NCI-H146 (cell line): ENCODE measurements around the gene CELA3A.
"Not testable (repeated sequence)": the region's sequence is repeated elsewhere in the genome, so short reads cannot be mapped to it uniquely, and the experiment has no call there.

Source experiments
- DNase-seq: peaks from one replicate; lab custom pipeline; 2025; lab: John Stamatoyannopoulos, UW

The CELA3A gene

DNA sequence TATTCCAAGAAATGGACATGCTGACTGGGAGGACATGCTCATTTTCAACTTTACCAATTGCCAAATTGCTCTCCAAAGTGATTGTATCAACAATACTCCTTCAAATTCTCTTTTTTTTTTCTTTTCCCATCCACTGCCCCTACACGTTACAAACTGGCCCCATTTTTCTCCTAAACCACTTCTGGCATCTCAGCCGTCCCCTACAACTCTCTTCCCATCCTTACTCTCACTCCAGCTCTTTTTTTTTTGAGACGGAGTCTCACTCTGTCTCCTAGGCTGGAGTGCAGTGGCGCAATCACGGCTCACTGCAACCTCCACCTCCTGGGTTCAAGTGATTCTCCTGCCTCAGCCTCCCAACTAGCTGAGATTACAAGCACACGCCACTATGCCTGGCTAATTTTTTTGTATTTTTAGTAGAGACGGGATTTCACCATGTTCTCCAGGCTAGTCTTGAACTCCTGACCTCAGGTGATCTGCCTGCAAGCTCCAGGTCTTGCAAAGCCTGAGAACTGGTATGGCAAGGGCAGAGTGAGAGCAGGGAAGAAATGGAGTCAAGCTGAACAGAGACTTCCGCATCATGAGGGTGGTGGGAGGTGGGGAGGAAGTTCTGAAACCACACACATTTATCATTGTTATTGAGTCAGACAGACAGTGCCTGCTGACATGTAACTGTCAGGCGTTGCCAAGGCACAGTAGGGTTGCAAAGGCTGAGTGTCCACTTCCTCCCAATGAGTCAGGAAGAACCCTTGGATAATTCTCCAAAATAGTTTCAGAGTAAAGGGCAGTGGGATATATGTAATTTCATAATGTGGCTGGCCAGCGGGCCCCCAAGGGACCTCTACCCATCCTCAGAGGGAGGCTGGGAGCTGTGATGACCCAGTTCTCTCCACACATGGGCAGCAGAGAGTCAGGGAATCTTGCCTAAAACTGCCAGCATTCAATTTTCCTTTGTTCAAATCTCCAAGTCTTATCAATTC lies 17.4 kb downstream of the CELA3A start:
- DNase-seq: no peak

DNA sequence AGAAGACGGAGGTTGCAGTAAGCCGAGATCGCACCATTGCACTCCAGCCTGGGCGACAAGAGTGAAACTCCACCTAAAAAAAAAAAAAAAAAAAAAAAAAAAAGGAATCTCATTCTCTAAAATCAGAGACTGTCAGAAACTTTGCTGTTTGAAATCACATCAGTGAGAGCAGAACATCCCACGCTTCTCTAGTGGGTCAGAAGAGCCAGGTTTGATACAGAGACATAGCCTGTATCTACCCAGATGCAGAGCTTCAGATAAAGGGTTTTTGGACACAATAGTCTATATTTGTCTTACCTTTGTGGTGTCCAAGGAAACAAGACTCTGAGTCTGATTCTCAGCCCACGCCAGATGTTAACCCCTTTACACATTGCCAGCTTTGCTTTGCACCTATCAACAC lies 19.6 kb downstream of the CELA3A start:
- DNase-seq: no peak

DNA sequence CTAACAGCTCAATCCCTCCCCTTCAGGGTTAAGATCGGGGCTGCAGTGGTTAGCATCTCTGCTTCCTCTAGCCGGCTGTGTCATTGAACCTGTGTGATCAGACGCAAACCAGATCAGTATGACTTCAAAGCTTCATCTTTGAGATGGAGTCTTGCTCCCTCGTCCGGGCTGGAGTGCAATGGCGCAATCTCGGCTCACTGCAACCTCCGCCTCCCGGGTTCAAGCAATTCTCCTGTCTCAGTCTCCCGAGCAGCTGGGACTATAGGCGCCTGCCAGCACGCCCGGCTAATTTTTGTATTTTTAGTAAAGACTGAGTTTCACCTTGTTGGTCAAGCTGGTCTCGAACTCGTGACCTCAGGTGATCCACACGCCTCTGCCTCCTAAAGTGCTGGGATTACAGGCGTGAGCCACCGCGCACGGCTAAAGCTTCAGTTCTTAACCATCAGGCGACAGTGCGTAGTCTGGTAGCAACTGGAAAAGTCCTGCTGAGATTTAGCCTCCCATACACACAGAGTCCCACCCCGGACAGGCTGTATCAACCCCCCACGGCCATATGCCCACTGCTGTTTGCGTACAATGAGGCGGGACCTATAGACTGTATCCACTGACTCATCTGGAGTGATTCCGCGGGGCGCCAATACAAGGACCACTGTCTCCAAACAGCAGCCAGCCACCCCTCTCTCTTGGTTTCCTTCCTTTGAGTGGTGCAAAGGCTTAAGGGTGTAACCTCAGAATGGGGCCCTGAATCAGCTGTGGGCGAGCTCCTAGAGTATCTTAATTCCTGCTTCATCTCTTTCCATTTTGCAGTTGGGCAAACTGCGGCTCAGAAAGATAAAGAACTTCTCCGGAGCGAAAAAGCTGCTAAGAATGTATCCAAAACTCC lies 23.3 kb downstream of the CELA3A start:
- DNase-seq: peak; percentile 75

DNA sequence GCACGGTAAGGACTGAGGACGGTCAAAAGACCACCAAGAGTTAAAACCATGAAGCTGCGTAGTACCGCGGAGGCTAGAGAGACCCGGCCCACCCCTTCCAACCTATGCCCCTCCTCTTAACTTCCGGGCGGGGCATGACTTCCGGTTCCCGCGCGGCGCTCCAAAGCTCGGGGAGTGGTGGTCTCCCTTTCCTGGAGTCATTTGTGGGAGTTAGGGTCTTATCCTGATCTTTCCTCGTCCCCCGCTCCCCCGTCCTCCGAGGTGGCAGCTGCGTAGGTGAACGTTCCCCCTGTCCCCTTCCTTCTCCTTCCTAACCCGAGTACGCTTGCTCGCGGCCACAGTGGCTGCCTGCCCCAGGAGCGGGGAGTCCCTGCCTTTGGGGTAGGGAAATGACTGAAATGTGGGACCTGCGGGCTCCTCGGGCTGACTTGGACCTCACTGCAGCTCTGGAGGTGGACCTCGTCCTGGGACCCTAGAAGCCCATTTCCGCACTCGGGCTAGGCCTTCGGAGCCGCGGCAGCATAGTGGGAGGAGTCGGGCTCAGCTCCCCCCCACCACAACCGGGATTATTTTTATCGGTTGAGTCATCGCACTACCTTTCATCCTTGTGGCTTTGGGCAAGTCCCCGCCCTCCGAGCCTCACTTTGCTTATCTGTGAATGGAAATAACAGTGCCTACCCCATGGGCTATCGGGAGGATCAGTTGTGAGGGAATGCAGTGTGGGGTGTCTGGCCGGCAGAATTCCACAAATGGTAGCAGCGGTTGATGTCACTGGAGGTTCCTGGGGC lies 24.1 kb downstream of the CELA3A start:
- peak; percentile 88 for DNase-seq

DNA sequence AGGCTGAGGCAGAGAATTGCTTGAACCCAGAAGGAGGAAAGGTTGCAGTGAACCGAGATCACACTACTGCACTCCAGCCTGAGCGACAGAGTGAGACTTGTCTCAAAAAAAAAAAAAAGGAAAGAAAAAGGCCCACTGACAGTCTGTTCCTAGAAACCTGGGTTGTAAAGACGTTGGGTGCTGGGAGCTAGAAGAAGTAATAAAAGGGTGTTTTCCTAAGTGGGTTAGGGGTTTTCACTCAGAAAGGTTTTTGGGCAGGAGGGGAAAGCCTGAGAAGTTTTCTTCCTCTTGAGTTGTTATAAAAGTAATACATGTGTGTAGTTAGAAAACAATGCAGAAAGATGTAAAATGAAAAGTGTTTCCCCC lies 25.4 kb downstream of the CELA3A start:
- no peak for DNase-seq

DNA sequence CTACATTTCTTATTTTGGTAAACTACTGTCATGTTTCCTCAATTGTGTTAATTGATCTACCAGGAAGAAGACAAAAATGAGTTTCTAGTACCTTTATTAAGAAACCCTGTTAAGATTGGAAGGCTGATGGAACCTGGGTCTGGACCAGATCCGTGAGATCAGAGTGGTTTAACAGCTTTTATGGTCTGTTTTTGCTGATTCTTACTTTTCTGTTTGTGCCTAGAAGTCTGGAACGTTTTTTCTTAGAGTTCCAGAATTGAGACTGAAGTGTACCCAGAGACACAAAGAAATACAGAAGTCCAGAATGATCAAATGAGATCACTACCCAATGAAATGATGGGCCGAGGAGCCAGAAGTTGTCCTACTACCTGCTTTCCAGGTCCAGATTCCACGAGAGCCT lies 28.6 kb downstream of the CELA3A start:
- no peak for DNase-seq

DNA sequence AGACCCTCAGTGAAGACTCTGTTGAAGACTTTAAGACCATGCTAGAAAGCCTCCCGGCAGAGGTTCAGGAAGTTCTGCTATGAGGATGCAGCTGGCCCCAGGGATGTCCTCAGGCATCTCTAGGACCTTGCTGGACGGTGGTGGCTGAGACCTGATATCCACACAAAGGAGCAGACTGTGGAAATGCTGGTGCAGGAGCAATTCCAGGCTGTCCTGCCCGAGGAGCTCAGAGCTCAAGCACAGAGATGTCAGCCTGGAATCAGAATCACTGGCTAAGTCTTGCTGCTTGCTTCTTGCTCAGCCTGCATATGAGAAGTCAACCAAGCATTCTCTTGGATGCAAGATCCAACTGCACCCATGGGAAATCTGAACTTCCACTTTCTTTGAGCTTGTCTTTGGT lies 29.0 kb downstream of the CELA3A start:
- no peak for DNase-seq

DNA sequence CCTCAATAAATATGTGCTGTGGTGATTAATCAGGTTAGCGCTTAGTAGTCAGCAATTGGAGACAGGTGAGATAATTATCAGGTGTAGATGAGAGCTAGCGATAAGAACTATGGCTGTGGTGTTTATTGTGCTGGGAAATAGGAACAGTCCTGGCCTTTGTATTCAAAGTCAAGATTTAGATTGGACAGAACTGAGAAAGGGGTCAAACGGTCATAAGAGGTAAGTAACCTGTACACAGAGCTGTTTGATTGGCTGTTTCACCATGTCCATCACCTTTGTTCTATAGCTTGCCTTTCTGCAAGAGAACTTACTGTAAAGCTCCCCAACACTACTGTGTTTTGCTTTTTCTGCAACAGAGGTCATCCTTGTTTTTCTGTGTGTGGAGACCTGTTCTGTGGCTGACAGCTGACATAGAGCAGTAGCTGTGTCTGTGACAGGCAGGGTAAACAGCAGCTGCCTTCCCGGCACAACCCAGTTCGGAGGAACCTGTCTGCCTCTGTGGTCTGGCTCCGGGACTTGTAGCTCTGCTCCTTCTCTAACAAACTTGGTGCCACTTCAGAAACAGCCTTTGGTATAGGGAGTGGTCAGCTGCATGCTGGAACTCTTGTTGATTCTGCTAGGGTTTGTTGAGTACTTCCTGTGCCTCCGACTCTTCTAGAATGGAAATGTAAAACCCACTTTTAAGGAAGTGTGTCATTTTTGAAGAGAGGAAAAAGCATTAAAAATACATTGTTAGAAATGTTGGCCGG lies 29.9 kb downstream of the CELA3A start:
- peak; percentile 22 for DNase-seq

DNA sequence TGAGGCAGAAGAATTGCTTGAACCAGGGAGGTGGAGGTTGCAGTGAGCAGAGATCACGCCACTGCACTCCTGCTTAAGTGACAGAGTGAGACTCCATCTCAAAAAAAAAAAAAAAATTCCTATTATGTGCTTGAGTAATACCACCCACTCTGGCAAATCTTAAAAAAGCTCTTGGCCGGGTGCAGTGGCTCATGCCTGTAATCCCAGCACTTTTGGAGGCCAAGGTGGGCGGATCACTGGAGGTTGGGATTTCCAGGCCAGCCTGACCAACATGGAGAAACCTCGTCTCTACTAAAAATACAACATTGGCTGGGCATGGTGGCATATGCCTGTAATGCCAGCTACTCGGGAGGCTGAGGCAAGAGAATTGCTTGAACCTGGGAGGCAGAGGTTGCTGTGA lies 33.4 kb downstream of the CELA3A start:
- DNase-seq: not testable (repeated sequence)

DNA sequence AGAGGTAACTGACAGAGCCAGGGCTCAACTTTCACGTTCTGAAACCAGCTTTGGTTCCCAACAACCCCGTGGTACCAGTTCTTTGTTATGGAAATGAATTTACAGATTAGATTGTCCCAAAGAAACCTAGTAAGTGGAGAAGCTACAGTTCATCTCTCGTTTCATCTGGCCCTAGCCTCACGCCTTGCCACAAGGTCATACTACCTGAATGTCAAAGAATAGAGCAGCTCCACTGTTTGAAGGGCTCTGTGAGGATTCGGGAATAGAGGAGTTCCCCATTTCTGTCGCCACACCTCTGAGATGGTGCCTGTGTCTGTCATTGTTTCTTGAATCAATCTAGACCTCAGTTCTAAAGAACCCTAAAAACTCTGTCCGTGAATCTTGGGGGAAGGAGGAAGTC lies 36.1 kb downstream of the CELA3A start:
- DNase-seq: no peak

DNA sequence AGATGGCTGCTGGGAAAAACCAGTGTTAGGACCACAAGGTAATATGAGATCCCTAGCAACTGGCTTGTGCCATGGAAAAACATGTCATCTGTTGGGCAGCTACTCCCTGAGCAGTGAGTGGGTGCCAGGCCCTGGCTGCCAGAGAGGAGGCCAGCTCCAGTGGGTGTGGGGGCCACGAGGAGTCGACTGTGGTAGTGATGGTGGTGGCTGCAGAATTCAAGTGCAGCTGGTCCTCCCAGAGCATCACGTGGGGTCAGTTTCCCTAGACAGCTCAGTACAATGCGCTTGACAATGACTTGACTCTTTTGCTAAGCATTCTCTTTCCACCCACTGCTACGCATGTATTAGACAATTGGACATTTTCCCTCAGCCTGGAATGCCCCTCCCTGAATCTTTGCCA lies 36.6 kb downstream of the CELA3A start:
- no peak for DNase-seq

DNA sequence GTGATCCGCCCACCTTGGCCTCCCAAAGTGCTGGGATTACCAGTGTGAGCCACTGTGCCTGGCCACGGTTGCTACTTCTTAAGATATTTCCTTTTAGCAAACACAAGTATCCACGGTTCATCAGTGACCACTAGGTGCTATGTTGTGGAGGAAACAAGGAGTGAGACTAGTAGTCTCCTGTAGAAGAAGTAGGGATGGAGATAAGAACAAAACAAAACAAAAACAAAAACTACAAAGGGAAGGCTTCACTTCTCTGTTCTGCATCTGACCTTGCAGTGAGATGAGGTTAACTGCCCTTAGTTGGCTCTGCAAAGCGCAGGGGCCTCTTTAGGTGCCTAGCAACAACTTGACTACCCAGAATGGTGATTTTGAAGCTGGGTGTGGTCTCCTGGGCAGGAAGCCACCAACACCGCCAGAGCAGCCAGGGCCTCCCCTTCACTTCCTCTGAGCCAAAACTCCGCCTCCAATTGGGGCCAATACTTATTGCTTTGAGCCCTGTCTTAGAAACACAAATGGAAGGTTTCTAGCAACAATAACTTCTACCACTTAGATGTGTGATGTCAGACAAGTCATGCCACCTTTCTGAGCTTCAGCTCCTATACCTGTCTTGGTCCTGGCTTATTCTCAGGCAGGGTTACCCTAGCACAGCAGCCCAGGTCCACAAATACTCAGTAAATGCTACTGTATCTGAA lies 38.3 kb downstream of the CELA3A start:
- DNase-seq: peak; percentile 58

DNA sequence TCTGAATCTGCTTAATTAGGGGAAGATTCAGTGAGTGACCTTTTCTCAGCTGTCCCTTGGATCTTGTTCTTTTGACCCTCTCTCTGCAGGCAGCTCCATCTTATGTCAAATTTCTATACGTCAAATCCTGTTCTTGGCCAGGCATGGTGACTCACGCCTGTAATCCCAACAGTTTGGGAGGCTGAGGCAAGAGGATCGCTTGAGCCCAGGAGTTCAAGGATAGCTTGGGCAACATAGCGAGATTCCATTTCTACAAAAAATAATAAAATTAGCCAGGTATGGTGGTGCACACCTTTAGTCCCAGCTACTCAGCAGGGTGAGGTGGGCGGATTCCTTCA lies 38.8 kb downstream of the CELA3A start:
- DNase-seq: no peak

DNA sequence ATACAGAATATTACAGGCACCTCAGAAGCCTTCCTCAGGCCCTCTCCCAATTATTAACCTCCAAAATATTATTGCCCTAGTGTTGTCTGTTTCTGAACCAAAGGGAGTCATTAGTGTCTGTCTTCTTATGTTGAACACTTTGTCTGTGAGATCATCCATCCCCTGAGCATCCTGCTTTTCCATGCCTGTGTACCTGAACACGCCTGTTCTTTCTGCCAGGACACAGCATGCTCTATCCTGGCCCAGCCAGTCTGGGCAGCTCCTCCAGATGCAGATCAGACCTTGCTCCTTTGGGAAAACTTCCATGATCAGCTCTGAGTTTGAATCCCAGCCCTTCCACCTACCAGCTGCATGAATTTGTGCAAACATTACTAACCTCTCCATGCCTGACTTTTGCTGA lies 40.0 kb downstream of the CELA3A start:
- no peak for DNase-seq

DNA sequence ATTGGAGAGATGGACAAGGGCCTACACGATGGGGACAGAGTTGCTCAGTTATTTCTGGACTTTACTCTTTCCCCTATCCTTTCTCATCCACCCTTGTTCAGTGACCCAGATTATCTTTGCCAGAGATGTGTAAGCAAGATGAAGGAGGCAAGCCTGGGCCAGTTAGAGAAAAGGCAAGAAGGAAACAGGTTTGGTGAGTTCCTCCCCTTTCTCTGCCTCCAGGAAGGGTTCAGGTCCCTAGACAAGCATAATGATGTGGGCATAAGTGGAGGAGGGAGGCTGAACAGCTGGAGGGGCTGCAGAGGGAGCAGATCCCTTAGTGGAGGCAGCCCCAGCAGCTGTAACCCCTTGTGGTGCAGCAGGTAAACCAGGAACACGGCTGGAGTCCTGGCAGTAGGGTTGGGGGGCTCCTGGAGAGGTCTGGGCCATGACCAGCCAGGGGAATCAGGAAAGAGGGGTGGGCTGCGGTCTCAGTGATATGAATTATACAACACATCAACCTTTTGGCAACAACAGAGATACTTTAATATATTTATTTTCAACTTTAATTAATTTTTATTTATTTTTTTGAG lies 41.8 kb downstream of the CELA3A start:
- DNase-seq: no peak

DNA sequence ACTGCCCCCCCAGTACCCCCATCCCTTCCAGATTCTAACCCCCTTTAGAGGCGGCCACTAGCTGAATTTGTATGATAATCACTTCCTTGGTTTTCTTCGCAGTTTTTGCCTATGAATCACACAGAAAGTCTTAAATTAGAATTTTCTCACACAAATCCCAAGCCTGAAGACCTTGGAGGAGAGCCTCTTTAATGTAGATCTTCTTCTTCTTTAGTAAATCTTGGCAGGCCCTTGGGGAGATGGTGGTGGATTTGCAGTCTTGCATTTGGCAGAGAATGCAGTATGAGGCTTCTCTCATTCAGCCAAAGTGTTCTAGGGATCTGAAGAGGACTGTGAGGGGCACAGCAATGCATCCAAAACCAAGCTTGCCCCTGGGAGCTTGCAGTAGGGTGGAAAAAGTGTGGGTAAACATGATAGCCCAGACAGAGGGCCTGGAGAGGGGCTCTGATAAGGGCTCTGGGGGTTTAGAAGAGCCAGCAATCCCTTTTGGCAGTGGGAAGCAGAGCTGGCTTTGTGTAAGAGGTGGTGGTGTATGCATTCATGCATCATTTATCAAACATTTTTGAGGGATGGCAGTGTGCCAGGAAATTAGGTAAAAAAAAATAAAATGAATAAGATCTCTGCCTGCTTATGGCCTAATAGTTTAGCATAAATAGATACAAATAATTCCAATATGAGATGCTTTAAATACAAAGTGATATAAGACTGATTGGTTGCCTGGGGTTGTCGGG lies 43.4 kb downstream of the CELA3A start:
- no peak for DNase-seq

DNA sequence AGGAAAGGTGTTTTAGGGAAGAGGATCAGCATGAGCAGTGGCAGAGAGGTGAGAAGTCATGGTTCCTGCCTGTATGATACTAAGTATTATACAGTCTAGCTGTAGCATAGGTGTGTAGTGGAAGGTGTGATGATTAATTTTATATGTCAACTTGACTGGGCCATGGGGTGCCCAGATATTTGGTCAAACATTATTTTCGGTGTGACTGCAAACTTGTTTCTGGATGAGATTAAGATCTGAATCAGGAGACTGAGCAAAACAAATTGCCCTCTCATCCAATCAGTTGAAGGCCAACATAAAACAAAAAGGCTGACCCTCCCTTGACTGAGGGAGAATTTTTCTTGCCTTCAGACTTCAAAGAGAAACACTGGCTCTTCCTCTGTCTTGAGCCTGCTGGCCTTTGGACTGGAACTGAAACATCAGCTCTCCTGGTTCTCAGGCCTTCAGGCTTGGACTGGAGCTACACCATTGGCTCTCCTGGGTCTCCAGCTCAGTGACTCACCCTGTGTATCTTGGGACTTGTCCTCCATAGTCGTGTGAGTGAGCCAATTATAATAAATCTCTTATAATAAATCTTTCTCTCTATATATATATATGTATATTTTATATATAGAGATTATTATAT lies 44.3 kb downstream of the CELA3A start:
- no peak for DNase-seq

DNA sequence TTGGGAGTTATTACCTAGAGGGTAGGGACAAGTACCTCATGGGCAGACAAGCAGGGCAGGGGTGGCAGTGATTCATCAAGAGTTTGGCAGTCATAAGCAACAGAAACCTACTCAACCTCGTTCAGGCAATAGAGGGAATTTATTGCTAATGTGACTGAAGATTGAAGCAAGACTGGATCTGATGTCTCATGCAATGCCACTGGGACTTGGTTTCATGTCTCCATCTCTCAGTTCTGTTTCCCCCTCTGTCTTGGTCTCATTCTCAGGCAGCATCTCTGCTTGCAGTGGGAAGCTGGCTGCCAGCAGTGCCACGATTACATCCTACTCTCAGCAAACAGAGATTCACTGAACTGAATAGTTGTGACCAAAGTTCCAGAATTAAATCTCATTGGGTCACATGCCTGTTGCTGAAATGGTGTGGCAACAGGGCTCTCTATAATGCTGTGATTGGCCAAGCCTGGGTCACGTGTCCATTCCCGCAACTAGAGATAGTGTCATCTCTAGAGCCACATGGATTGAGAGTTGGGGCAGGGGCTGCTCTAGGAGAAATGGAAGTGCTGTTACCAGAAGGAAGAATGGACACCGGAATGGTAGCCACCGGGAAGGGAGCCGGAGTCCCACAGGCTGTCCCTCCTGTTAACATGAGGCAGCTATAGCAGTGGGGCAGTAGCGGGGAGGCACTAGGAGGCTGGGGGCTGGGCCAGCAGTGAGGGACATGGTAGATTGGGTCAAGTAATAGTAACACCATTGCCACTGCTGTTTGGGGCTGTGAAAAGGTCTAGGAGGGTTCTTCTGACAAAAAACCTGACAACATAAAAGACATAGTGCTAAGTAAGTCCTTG lies 47.1 kb downstream of the CELA3A start:
- no peak for DNase-seq

DNA sequence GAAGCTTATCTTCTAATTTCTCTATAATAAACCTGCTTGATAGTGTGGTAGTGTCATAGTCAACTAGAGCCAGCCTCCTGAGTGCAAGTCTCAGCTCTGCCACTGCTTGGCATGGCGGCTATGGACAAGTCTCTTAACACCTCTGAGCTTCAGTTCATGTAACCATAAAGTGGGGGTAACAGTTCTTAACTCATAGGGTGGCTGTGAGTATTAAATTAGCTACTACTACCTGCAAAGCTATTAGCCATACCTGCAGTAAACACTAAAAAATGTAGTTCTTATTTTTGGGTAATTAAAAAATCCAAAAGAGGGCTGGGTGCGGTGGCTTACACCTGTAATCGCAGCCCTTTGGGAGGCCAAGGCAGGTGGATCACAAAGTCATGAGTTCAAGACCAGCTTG lies 48.9 kb downstream of the CELA3A start:
- DNase-seq: no peak
